ENCODE data around the gene RASA3. TPM values are rescaled to one million over a fixed set of nuclear protein-coding genes. Genes with fewer than 3 reads are reported as not detected.
A peak's percentile ranks its signal among the peaks of the same experiment; 100 is the strongest.

RASA3 gene
- total and polyA plus RNA-seq, 11 donors = 4.8 to 24.2 (median 9.7) TPM

DNA sequence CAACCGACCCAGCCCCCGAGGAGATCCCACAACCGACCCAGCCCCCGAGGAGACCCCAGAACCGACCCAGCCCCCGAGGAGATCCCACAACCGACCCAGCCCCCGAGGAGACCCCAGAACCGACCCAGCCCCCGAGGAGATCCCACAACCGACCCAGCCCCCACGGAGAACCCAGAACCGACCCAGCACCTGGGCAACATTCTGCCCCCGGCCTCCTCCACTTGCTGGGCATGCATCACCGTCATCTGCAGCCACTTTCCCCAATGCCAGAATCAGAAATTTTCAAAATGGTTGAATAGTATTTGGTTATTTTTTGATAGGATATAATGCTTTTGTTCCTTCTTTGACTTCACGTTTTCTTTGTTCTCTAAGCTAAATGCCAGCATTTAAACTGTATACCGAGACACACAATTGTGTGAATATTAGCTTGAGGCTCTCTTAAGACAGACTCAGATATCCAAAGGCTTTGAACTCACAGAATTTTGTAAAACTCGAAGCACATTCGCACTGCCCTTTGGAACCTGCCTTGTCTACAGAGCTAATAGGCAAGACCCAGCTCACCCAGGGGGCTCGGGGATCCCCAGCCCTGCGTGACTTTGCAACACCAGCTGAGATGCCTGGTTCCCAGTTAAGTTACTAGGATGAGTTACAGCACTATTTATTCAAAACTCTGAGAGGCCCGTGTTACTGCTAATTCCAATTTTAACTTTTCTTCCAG, 15.5 kb upstream of the RASA3 start:
- ATAC-seq (no peak), DNase-seq (peak in 1 of 5 donors; percentile 4)
- intact Hi-C loops (cut with DNase I) = loop anchor here in 1 of 10 donors (5.0 kb wide), 1 partner anchor 716 kb away; no protein-coding TSS in a partner anchor
- H3K27ac ChIP-seq = peak overlapping the region in 1 of 12 donors; percentile 72
- no peak overlapping the region for H3K4me3 ChIP-seq
- WGBS, 4 donors = 80 to 89% (median 85%) methylated on average over 13 to 22 of the region's 22 CpGs
- H3K27me3 ChIP-seq = no peaks in the 10 kb centered on the region
- no peak for TF ChIP-seq POLR2A (IDR thresholded peaks at IDR 0.05)
- TF ChIP-seq, protein P1, sequence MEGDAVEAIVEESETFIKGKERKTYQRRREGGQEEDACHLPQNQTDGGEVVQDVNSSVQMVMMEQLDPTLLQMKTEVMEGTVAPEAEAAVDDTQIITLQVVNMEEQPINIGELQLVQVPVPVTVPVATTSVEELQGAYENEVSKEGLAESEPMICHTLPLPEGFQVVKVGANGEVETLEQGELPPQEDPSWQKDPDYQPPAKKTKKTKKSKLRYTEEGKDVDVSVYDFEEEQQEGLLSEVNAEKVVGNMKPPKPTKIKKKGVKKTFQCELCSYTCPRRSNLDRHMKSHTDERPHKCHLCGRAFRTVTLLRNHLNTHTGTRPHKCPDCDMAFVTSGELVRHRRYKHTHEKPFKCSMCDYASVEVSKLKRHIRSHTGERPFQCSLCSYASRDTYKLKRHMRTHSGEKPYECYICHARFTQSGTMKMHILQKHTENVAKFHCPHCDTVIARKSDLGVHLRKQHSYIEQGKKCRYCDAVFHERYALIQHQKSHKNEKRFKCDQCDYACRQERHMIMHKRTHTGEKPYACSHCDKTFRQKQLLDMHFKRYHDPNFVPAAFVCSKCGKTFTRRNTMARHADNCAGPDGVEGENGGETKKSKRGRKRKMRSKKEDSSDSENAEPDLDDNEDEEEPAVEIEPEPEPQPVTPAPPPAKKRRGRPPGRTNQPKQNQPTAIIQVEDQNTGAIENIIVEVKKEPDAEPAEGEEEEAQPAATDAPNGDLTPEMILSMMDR (IDR thresholded peaks at IDR 0.05) = no peak
- no peaks in the 10 kb centered on the region for H3K9me3 ChIP-seq
- H3K36me3 ChIP-seq = no peaks in the 10 kb centered on the region
- peaks cover 0 to 43% (median 0%) of the 10 kb centered on the region in 12 donors for H3K4me1 ChIP-seq

DNA sequence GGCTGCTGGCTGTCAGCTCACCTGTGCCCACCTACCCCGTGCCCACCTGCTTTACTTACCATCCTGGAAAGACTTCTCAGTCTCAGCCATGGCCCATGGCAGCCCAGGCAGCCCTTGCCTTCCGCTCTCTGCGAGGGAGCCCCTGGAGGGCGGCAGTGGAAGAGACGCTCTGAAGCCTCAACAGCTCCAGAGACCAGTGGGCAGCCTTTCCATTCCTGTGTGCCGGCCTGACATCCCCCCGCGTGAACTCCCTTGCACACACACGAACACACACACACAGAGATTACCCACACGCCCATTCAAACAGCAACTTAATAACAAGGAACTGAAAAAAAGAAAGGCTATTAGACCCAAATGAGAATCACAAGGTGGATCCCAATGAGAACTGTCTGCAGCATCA, 14.2 kb upstream of the RASA3 start:
- H3K4me3 ChIP-seq = no peak overlapping the region
- H3K27ac ChIP-seq = no peak overlapping the region
- no peaks in the 10 kb centered on the region for H3K36me3 ChIP-seq
- TF ChIP-seq, protein P1 (IDR thresholded peaks at IDR 0.05) = peak in 1 of 12 donors; percentile 5
- TF ChIP-seq POLR2A (IDR thresholded peaks at IDR 0.05) = no peak
- intact Hi-C loops (cut with DNase I) = loop anchor here in 1 of 10 donors (5.0 kb wide), 1 partner anchor 714 kb away; no protein-coding TSS in a partner anchor
- H3K27me3 ChIP-seq = no peaks in the 10 kb centered on the region
- H3K4me1 ChIP-seq = peaks cover 0 to 49% (median 0%) of the 10 kb centered on the region in 12 donors
- ATAC-seq = no peak
- WGBS, 4 donors = 60 to 79% (median 69%) methylated on average over 10 of the region's 10 CpGs
- peak in 2 of 5 donors; percentile 3 to 4 for DNase-seq
- no peaks in the 10 kb centered on the region for H3K9me3 ChIP-seq

DNA sequence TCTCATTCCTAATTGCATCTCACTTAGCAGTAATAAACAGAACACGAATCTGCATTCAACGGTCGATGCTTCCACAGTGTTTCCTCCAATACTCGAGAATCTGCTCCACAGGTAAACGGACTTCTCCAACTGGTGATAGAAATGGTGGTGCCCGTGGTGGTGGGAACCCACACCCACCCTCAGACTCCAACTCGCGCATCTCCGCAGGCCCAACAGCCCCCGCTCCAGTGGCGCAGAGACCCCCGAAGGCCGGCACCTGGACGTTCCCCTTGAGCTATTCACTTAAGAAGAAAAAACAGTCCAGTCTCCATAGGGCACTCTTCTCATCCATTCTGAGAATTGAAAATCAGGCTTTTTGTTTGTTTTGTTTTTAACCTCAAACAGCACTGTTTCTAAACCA, 13.8 kb upstream of the RASA3 start:
- DNase-seq = peak in 1 of 5 donors; percentile 2
- TF ChIP-seq, protein P1 (IDR thresholded peaks at IDR 0.05) = no peak
- no peak for TF ChIP-seq POLR2A (IDR thresholded peaks at IDR 0.05)
- Histone ChIP-seq H3K4me3 (no peak overlapping the region), H3K27me3 (no peaks in the 10 kb centered on the region), H3K4me1 (peaks cover 0 to 45% (median 0%) of the 10 kb centered on the region in 12 donors), H3K36me3 (no peaks in the 10 kb centered on the region), H3K9me3 (no peaks in the 10 kb centered on the region), H3K27ac (no peak overlapping the region)
- WGBS, 4 donors = 94 to 97% (median 94%) methylated on average over 14 of the region's 14 CpGs
- ATAC-seq = no peak
- intact Hi-C loops (cut with DNase I) = loop anchor here in 1 of 10 donors (5.0 kb wide), 1 partner anchor 714 kb away; no protein-coding TSS in a partner anchor

DNA sequence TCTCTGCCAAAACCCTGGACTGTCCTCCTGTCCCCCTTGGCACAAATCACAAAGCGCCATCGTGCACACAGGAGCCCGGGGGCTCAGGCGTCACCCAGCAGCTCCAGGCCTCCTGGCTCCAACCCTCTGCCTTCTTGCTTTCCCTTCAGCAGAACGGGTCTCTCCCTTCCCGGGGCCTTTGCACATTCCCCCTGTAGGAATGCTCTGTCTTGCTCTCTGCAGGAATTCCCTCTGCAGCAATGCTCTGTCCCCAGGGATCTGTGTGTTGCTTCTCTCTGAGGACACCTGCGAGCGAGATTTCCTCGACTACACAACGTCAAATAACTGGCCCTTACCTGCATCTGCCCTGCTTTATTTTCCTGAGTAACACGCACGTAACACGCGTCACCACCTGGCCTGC, 13.3 kb upstream of the RASA3 start:
- H3K9me3 ChIP-seq = no peaks in the 10 kb centered on the region
- 93 to 95% (median 94%) methylated on average over 14 of the region's 14 CpGs for WGBS, 4 donors
- DNase-seq (peak in 2 of 5 donors; percentile 1 to 13), ATAC-seq (no peak)
- TF ChIP-seq, protein P1 (IDR thresholded peaks at IDR 0.05) = no peak
- TF ChIP-seq POLR2A (IDR thresholded peaks at IDR 0.05) = no peak
- H3K27me3 ChIP-seq = no peaks in the 10 kb centered on the region
- H3K4me3 ChIP-seq = no peak overlapping the region
- intact Hi-C loops (cut with DNase I) = loop anchor here in 1 of 10 donors (5.0 kb wide), 1 partner anchor 713 kb away; no protein-coding TSS in a partner anchor
- H3K27ac ChIP-seq = no peak overlapping the region
- peaks cover 0 to 41% (median 0%) of the 10 kb centered on the region in 12 donors for H3K4me1 ChIP-seq
- no peaks in the 10 kb centered on the region for H3K36me3 ChIP-seq
